Measurements from ENCODE around the gene ABCD1.
"Not testable (repeated sequence)": the region's sequence is repeated elsewhere in the genome, so short reads cannot be mapped to it uniquely, and the experiment has no call there.

Gene ABCD1

GRCh38 chrX:153694256-153694655 is 30.4 kb upstream of the ABCD1 start:
- DNase-seq (ENCODE audit: low read depth in 2 of 2), result not testable (repeated sequence)

DNA sequence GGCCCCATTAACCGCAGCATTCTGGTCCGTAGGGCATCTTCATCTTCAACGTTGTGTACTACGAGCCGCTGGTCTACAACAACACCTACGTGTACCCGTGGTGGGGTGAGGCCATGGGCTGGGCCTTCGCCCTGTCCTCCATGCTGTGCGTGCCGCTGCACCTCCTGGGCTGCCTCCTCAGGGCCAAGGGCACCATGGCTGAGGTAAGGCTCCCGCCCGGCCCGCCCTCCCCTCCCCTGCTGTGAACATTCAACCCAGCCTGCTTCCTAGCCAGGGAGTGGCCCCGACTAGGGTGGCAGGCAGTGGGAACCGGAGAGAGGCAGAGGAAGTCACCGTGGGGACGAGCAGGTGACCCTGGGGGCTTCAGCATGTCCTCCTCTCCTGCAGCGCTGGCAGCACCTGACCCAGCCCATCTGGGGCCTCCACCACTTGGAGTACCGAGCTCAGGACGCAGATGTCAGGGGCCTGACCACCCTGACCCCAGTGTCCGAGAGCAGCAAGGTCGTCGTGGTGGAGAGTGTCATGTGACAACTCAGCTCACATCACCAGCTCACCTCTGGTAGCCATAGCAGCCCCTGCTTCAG is 29.9 kb upstream of the ABCD1 start:
- no peak for DNase-seq (ENCODE audit: low read depth in 2 of 2)

GRCh38 chrX:153696100-153696499 is 28.6 kb upstream of the ABCD1 start:
- no peak for DNase-seq (ENCODE audit: low read depth in 2 of 2)

DNA sequence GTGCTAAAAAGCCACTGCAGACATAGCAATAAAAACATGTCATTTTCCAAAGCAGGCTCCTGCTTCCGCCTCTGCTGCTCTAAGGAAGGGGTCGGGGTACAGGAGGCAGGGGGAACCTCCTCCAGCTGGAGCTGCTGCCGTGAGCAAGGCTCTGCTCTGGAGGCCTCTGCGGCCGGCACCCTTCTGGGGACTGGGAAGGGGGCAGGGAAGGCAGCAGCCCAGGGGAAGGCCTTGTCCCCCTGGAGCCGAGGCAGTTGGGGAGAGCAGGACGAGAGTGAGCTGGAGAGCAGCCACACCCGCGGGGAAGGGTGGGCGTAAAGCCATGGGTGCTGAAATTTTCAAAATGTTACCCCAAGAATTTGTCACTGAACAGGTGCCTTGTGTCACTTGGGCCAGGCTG is 28.1 kb upstream of the ABCD1 start:
- DNase-seq (ENCODE audit: low read depth in 2 of 2), result not testable (repeated sequence)

GRCh38 chrX:153696986-153697722 is 27.5 kb upstream of the ABCD1 start:
- DNase-seq (ENCODE audit: low read depth in 2 of 2), result not testable (repeated sequence)

DNA sequence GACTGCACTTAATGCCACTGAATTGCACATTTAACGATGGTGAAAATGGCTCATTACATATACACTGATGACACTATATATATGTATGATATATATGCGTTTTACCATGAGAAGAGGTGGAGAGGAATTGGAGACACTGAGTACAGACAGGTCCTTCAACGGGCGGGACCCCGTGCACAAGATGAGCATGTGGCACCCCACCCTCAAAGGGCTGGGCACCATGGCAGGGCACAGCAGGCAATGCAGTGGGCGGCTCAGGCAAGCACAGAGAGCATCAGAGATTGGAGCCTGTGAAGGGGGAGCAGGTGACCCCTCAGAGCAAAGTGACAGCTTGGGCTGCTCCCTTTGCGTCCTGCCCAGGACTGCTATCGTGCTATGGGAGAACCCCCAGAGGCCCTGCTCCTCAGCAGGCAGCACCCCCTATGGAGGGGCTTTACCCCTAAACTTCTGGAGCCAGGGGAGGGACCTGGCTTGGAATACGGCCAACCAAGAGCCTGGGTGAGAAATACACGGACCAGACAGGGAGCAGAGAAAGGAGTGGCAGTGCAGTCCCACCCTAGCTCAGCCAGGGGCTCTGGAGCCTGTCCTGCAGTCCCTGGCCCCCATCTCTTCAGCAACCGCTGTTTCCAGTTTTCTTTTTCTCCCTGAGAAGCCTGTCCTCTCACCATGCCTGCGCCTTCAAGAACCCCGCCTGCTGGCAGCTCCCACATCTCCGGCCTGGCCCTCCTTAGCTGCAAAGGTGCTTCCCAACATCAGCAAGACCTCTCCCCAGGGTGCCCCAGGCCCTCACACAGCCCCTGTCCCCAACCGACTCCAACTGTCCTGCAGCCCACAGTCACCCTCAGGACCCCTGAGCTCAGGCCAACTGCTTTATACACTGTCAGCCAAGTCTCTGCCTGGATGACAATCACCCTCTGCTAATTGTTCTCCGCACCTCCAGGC is 26.5 kb upstream of the ABCD1 start:
- DNase-seq (ENCODE audit: low read depth in 2 of 2), result no peak

DNA sequence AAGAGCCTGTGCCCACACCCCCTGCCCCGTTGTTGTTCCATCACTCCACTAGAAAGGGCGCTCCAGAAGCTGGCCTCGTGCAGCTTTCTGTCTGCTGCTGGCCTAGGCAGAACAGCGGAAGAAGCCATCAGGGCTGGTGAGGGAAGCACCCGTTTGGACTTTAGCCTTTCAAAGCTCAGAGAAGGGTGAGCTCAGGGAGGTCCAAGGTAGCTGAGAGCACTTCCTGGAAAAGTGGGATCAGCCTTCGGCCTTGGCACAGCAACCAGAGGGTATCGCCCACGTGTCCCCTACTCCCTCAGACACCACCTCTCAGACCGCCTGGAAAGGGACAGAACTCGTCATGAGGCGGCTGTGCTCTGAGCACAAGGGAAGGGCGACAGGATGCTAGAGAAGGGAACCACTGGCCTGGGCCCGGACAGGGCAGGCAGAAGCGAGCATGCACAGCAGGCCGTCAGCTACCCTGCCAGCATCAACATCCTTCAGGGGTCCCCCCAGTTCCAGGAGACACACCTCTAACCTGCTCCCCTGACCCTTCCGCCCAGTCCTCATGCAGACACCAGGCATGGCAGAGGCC is 25.4 kb upstream of the ABCD1 start:
- not testable (repeated sequence) for DNase-seq (ENCODE audit: low read depth in 2 of 2)

GRCh38 chrX:153699784-153700371 is 24.8 kb upstream of the ABCD1 start:
- not testable (repeated sequence) for DNase-seq (ENCODE audit: low read depth in 2 of 2)

DNA sequence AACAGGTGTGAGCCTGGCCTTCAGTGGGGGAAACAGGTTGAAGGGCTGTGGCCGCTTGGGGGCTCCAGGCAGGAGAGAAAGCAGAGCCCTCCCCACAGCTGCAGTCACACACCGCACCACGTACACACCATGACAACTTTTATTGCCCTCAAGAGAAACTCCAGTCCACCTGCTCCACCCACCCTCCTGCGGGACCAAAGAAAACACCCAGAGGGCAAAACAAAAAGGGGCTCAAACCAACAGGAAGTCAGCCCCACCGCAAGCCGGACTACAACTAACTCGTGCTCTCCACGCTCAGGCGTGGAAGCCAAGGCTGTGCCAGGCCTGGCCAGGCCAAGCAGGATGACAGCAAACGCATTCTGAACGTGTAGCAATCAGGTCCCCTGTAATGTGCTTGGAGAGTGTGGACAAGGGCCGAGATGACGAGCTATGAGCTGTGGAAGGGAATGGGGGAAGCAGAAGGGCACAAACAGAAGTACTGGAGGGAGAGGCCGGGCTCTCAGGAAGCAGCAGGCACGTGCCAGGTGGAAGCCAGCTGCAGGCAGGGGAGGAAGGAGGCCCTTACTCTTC is 24.2 kb upstream of the ABCD1 start:
- no peak for DNase-seq (ENCODE audit: low read depth in 2 of 2)

GRCh38 chrX:153700967-153701366 is 23.7 kb upstream of the ABCD1 start:
- DNase-seq (ENCODE audit: low read depth in 2 of 2), result no peak

DNA sequence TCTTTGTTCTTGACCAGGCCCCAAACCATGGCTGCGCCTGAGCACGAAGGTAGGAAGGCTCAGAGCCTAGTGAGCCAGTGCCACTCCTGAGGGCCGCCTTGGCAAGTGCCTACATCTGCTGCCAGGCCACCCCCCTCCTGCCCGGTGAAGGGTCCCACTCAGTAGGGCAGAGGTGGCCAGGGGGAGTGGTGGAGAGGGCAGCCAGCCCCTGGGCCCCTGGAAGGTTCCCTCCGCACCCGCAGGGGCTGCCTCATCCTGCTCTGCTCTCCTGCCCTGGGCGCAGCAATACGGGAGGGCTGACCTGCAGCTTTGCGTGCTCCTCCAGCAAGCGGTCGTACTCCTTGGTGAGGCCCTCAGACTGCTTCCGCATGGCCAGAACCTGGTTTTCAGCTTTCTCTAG is 22.9 kb upstream of the ABCD1 start:
- DNase-seq (ENCODE audit: low read depth in 2 of 2), result no peak

DNA sequence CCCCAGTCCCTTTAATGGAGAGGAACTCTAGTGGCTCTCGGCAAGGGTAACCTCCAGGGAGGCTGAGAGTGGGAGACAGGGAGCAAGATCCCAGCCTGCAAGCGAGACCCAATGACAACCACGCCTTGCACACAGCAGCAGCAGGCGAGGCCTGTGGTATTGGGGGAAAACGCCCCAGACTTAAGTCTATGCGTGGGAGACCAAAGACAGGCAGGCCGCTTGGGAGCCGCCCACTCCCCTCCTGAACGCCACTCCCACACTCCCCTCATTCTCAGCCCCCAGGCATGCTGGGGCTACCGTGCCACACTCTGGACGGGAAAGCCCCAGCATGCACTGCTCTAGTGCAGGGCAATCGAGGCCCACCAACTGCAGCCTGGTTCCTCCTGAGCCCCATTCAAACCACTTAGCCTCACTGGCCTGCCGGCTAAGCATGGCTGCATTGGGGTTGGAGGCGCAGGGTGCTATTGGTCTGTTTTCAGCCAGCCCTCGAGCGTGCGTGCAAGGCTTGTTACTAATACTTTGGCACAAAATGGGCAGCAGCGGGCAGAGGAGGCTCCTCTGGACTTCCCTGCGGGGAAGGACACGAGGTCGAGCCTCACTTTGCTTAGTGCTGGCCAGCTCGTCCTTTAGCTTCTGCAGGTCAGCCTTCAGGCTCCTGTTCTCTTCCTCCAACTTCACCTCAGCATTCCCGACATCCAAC is 22.2 kb upstream of the ABCD1 start:
- DNase-seq (ENCODE audit: low read depth in 2 of 2), result no peak

DNA sequence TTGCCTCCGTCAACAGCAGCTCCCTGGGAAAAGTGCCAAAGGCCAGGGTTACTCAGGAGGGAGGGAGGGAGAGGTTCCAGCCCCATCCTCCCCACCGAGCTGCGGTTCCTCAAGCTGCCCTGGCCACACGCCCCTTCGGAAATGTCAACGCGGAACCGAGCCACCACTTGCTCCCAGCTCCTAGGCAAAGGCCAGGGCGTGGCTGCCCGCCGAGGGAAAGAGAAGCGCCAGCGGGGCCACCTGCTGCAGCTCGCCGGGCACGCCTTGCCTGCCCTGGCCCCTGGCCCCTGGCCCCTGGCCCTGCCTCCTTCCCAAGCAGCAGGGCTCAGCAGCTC is 21.7 kb upstream of the ABCD1 start:
- no peak for DNase-seq (ENCODE audit: low read depth in 2 of 2)

DNA sequence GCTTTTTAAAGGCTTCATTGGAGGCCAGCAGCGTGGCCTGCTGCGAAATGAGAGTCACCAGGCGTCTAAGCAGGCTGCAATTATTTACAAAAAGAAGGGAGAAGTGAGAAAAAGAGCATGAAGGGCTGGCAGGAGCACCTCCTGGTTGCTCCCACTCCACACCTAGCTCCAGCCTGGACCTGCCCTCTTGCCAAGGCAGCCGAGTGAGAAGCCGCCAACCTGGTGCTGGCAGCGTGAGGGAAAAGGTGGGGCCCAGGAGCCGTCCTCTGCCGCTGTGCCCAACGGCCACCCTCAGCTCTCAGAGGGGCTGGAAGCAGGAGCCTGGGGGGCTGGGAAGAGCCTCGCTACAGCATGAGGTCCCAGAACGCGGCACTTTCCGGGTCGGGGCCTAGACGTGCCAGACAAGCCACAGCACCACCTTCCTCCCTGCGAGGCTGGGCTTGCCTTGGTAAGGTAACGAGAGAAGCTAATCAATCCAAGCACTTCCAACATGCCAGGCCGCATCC is 20.6 kb upstream of the ABCD1 start:
- no peak for DNase-seq (ENCODE audit: low read depth in 2 of 2)

DNA sequence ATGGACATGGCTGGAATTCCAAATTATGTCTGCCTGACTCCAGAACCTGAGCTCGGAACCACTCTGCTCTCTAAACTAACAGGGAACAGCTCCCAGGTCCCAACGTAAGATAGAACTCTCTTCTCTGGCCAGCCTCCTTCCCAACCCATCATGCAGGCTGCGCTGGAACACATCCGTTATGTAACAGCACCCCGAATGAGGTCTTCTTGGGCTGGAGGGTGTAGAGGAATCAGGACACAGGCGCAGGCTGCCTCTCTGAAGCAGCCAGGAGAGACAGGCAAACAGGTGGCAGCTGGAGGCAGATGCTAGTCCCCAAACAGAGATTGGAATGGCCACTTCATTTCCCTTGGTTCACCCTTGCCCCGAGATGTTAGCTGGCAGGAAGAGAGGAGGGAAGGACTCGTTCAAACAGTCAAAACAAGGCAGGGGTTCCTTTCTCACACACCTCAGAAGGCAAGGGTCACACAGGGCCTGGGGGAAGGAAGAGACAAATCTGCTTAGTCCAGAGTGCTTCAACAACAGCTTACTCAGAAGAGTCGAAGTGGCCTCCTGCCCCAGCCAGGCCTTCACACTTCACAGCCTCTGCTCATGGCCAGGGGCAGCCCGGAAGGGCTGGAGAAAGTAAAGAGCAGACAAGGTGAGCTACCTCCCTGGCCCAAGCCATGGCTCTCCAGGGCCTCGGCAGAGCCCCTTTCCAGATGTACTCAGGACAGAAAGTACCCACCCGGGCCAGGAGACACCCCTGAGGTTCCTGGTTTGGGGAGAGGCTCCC is 19.8 kb upstream of the ABCD1 start:
- not testable (repeated sequence) for DNase-seq (ENCODE audit: low read depth in 2 of 2)

GRCh38 chrX:153705403-153706060 is 19.1 kb upstream of the ABCD1 start:
- DNase-seq (ENCODE audit: low read depth in 2 of 2), result not testable (repeated sequence)

DNA sequence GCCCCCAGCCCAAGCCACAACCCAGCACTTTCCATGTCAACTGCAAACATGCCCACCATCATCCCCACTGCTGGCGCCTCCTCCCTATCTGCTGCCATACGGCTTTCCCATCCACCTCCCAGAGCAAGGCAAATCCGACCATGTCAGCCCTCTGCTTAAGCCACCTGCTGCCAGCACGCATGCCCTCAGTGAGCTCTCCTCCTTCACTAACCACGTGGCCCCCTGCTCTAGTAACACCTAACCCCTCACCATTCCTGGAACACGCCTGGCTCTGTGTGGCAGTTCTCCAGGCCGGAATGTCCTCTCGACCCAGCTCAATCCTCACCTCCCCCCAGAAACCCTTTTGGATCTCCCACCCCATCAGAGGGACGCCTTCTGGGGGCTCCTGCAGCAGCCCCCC is 17.9 kb upstream of the ABCD1 start:
- DNase-seq (ENCODE audit: low read depth in 2 of 2), result no peak

- no peak for DNase-seq (ENCODE audit: low read depth in 2 of 2)
These were observed 17.2 kb upstream of the ABCD1 start for GRCh38 chrX:153707406-153707805.

DNA sequence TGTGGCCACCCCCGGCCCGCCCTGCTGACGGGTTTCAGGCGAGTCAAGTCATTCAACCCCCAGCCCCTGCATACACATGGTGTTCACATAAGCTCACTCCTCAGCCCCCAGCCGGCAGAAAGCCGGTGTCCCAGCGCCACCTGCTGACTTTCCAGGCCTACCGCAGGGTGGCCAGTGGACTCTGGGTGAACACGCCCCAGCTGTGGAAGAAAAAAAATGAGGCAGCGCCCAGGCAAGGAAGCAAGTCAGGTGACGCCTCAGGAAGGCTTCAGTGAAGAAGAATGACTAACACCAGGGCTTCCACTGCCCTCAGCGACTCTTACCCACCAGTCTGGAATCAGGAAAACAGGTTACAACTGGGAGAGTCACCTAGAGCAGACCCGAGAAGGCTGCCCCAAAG is 16.2 kb upstream of the ABCD1 start:
- no peak for DNase-seq (ENCODE audit: low read depth in 2 of 2)
